Activated CD8-positive, alpha-beta memory T cell treated with anti-CD3 and anti-CD28 coated beads, Interleukin-2, amount 50 U/mL, for 24 hours (primary cell): ENCODE data around the gene ILKAP.
A peak's percentile ranks its signal among the peaks of the same experiment; 100 is the strongest.

ENCODE experiments used
- DNase-seq: peaks from one replicate; pipeline ENCODE4 v3.0.0-alpha.2; 2020; ENCODE audit errors: extremely low read depth

The ILKAP gene, protein sequence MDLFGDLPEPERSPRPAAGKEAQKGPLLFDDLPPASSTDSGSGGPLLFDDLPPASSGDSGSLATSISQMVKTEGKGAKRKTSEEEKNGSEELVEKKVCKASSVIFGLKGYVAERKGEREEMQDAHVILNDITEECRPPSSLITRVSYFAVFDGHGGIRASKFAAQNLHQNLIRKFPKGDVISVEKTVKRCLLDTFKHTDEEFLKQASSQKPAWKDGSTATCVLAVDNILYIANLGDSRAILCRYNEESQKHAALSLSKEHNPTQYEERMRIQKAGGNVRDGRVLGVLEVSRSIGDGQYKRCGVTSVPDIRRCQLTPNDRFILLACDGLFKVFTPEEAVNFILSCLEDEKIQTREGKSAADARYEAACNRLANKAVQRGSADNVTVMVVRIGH

GRCh38 chr2:238203094-238203972 lies at the start of gene ILKAP:
TSS of gene ILKAP (minus strand) at chr2:238203695. CDS start at chr2:238203553, 142 bp downstream.
- DNase-seq = peak; percentile 58

DNA sequence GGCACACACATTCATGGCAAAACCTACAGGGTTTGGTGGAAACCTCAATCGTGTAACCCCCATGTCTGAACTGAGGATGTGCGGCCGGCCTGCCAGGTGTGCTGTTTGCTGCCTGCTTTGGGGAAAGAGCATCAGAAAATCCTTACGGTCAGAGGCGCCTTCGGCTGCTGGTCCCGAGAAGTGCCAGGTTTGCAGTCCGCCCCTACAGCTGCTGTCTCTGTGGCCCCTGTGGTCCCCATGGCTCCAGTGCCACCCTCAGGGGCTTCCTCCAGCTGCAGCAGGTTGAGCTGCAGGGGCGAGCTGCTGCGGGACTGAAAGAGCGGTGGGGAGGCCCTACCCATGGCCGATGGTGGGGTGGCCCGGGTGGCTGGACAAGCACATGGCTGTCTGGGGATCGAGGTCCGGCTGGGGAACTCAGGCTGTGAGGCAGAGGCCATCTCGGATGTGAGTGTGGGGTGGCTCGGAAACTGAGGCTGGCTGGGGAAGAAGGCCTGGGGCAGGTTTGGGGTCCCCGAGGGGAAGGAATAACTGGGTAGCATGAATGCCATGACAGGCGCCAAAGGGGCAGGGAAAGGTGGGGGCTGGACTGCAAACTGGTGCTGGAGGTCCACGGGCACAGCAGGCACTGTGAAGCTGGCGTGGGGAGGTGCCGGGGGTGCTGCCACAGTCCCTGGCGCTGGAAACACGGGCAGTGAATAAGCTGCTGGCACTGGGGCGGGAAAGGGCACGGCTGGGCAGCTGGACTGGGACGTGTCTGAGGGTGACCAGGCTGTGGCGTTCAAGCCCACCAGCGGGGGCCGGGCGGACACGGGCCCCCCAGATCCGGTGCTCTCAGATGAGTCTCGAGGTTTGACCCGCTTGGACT lies 49.5 kb upstream of the ILKAP start:
- no peak for DNase-seq

DNA sequence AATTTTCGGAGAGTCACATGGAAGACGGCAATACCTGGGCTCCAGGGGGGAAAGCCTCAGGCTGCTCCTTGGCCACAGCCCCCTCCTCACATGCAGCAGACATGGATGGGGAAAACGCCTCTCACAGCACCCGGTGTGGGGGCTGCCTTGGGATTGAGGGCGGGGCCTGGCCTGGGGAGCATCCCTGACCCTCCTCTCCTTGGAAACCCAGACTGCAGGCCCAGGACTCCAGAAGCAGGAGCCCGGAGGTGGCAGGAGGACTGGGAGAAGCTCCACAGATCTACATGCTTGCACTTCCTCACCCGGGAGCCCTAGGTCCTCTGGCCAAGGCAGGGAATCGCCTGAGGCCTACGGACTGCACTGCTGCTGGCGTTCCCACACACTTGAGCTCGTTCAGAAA lies 48.5 kb upstream of the ILKAP start:
- no peak for DNase-seq

DNA sequence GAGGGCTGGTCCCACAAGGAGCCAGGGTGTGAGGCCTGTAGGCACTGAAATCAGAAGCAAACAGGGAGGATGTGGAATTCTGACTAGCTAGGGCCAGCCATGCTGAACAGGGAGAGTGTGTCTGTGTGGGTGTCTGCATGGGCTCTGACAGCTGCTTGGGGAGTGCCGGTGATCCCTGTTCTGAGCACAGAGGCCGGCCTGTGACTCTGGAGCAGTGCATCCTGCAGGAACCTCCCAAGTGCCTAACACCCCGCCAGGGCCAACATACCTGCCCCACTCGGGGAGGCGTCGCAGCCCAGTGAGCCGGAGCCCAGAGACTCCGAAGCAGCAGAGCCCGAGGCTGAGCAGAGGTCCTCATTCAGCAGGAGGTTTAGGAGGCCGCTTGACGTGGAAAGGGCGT lies 47.8 kb upstream of the ILKAP start:
- no peak for DNase-seq

- no peak for DNase-seq
These were observed 47.4 kb upstream of the ILKAP start for GRCh38 chr2:238250896-238251295.

DNA sequence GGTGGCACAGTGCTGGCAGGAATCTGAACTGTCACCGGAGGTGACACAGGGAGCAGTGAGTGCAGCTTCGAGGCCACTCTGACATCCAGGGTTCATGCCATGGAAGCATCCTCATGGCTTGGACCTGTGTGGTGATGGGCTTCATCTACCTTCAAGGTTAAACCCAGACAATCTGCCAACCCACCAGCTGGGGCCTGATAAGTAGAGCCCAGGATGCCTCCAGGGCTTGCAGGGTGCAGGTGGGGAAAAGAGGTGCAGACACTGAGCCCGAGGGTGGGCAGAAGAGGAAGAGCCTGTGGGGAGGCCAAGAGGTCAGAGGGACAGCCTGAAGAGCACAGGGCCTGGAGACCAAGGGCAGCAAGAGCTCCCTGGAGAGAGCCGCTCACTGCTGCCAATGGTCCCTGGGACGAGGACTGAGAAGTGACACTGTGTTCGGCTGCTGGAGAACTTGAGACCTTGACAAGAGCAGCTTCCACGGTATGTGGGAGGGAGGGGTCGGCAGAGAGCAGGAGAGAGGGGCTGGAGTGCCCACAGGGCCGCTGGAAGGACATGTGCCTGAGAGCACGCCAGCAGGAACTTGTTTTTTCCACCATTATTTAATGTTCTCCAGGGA lies 44.5 kb upstream of the ILKAP start:
- no peak for DNase-seq

DNA sequence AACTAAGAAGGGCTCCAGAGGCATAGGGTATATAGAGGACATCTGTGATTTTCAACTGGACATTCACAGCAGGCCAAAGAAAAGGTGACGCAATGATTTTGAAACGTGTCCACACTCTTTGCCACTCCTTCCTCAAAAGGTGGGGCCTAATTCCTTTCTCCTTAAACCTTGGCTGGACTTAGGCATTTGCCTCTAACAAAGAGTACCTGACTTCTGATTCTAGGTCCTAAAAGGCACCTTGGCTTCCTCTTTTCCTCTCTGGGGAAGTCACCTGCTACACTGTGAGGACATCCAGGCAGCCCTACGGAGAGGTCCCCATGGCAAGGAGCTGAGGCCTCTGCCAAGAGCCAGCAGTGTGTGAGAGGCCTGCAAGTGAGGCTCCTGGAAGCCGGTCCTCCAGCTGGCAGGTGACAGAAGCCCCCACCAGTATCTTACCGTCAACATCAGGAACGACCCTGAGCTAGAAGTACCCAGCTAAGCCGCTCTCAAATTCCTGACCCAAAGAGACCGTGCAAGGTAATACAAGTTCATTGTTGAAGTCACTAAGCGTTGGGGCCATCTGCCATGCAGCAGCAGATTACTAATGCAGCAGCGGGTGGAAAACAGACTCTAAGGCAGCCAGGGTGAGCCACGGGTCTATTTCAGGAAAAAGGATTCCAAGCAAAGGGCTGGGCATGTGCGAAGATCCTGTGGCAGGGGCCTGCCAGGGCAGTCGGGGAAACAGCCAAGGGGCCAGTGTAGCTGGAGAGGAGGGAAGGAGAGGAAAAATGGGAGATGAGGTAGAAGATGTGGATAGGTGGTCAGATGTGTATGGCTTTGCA lies 43.7 kb upstream of the ILKAP start:
- DNase-seq = no peak

DNA sequence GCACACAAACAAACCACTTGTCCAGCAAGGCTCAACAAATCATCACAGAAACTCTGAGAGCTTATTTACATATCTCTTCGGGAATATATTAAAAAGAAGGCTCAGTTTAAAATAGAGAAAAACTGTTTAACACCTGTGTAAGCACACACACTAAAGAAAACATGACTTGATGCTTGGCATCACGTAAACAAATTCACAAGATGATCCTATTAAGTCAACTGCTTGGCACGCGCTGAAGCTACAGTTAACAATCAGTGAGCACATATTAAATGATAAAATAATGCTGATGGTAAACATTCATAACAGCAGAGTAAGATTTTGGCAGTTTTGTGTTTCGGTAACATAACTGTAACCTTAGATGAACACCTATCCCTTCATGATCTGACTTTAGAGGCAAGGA lies 40.7 kb upstream of the ILKAP start:
- DNase-seq = no peak

GRCh38 chr2:238243496-238244076 lies 40.1 kb upstream of the ILKAP start:
- no peak for DNase-seq

DNA sequence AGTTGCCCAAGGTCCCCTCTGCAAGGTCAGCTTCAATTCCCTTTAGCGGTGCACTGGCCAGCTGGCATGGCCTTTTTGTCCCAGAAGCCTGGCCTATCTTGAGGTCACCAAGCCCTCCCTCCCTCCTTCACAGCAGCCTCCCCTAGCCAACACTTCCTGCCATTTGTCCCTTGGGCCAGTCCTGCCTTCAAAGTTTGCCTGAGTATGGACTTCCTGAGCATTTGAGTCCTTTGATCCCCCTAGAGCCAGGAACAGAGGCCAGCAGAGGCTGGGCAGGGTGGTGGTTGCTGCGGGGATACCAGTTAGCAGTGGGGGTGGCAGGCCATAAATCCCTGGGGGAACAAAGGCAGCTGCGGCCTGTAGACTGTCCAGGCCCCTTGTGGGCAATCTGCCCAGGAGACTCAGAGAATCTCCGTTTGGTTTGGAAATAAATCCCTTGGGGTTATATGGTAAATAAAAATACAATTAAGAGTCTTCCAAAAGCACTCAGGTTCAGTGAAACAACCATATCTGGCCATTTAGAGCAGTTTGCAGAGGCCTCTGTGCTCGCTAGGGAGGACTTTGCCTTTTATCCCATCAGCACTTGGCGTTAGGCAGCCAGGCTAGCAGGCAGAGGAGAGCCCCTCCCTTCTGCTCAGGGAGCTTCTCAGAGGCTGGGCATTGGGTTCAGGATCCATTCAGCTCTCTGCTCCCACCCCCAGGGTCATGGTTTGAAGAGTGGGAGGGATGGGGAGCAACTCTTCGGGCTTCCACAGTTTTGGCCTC lies 39.4 kb upstream of the ILKAP start:
- DNase-seq = no peak

- DNase-seq = no peak
These were observed 38.5 kb upstream of the ILKAP start for GRCh38 chr2:238241970-238242369.

- no peak for DNase-seq
These were observed 37.5 kb upstream of the ILKAP start for GRCh38 chr2:238240757-238241711.

DNA sequence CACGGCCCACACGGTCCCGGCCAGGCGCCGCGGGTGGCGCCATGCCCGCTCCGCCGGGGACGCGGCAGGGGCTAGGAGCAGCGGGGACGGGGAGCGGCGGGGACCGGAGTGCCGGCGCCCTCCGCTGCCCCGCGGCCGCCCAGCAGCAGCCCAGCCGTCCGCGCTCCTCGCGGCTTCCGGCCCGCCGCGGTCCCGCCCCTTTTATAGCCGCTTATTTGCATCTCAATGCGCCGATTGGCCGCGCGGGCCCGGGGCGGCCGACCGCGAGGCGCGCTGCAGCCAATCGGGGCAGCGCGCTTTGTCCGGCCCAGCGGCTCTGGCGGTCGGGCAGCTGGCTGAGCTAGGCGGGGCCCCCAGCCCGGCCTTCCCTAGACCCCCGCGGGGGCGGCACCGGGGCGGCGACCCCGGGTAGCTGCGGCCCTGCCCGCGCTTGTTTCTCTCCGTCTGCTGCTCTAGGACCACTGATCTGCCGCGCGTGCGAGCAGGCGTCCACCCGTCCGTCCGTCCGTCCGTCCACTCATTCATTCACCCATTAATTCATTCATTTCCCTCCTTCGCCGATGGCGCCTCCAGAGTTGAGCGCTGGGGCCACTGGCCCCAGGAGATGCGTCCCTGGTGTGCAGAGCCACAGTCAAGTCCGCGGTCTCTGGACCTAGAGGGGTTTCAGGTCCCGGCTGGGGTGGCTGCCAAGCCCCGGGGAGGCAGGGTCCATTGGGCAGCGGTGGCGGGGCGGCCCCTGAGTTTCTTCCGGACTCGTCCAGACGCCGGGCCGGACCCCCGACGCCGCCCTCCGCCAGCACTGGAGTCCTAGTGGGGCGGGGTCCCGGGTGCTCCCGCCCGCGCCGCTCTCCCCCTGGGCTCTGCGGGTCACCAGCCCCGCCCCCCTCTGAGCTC lies 36.6 kb upstream of the ILKAP start, which contains the start of gene HES6:
Gene HES6, minus strand, starts transcription at position 176 of the 894 bp plus-strand sequence. Its CDS starts 133 bp downstream, at position 43.
- DNase-seq = no peak

- DNase-seq = no peak
These were observed 36.0 kb upstream of the ILKAP start for GRCh38 chr2:238239543-238239862.

DNA sequence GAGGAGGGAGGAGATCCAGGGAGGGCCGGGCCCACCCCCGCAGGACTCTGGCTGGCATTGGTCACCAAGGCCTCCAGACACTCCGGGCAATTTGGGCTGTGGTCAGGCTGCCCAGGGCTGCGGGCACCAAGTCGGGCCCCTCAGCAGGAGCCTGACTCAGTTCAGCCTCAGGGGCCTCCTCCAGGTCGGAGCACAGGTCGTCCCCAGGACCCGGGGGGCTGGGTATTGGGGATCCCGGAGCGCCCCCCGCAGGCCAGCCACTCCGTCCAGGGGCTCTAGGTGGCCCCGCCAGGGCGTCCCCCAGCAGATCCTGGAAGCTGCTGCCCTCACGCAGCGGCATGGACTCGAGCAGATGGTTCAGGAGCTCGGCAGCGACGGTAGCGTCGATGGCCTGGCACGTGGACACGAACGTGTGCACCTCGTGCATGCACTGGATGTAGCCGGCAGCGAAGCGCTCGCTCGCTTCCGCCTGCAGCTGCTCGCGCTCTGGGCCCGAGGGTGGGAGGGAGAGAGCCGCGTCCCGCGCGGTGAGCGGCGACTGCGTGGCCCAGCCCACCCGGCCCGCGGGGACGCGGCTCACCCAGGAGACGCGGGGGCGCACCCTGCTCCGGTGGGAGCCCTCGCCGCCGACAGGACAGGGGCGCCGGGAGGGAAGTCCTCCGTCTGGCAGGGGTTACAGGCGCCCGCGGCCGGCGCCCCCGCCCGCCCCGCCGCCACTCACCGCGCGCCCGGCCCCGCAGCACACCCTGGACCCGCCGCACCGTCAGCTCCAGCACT lies 35.5 kb upstream of the ILKAP start:
- no peak for DNase-seq

- DNase-seq = no peak
These were observed 34.8 kb upstream of the ILKAP start for GRCh38 chr2:238238311-238238765.
